Loucy (cell line): ENCODE measurements around the gene STAT3.

Experiments used
- CTCF ChIP-seq: fragments of 200-600 bp; sonication (generic); conservative IDR thresholded peaks from 2 replicates; pipeline ENCODE4 v1.5.1; 2014; ENCODE audit warnings: mild to moderate bottlenecking, antibody characterized with exemption, low read length
- EZH2phosphoT487 ChIP-seq: fragments of 200-600 bp; IDR thresholded peaks from 2 replicates; pipeline ENCODE4 v1.6.1; 2018; ENCODE audit warnings: antibody characterized with exemption, mild to moderate bottlenecking, moderate library complexity, borderline replicate concordance

DNA sequence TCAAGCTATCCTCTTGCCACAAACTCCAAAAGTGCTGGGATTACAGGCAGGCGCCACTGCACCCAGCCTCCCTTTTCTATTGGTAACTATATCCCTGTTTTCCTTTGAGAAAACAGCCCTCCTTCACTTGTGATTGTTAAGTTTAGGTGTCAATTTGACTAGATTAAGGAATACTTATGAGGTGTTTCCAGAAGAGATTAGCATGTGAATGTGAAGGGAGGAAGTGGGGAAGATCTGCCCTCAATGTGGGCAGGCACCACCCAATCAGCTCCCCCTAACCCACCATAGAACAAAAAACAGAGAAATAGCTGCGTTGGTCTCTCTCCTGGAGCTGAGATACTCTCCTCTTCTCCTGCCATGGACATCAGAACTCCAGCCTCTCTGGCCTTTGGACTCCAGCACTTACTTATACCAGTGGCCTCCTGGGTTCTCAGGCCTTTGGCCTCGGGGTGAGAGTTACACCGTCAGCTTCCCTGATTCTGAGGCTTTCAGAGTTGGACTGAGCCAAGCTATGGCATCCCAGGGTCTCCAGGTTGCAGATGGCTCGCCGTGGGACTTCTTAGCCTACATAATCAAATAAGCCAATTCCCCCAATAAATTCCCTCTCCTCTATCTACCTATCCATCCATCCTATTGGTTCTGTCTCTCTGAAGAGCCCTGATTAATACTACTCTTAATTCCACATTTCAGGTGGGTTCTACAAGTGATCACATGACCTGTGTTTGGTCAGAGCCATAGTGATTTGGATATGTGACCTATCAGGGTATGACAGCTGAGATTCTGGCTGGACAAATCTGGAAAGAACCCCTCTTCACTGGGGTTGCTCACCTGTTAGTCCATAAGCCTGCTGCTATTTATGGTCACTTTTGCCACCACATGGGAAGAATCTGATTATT, 12.0 kb upstream of the STAT3 start:
- TF ChIP-seq CTCF (no peak), EZH2phosphoT487 (no peak)
